ENCODE measurements around the gene PAX3. TPM values are rescaled to one million over a fixed set of nuclear protein-coding genes. Genes with fewer than 3 reads are reported as not detected.

Gene PAX3
- total RNA-seq, 1 donor from 2014 or later: not detected

DNA sequence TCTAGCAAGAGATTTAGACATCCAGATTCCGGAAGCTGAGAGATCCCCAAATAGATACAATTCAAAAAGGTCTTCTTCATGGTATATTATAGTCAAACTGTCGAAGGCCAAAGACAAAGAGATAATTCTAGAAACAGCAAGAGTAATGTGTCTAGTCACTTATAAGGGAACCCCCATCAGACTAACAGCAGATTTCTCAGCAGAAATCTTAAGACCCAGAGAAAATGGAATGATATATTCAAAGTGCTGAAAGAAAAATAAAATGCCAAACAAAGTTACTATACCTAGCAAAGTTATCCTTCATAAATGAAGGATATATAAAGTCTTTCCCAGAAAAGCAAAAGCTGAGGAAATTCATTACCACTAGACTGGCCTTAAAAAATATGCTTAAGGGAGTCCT lies 36.1 kb upstream of the PAX3 start:
- TF ChIP-seq, protein P1, sequence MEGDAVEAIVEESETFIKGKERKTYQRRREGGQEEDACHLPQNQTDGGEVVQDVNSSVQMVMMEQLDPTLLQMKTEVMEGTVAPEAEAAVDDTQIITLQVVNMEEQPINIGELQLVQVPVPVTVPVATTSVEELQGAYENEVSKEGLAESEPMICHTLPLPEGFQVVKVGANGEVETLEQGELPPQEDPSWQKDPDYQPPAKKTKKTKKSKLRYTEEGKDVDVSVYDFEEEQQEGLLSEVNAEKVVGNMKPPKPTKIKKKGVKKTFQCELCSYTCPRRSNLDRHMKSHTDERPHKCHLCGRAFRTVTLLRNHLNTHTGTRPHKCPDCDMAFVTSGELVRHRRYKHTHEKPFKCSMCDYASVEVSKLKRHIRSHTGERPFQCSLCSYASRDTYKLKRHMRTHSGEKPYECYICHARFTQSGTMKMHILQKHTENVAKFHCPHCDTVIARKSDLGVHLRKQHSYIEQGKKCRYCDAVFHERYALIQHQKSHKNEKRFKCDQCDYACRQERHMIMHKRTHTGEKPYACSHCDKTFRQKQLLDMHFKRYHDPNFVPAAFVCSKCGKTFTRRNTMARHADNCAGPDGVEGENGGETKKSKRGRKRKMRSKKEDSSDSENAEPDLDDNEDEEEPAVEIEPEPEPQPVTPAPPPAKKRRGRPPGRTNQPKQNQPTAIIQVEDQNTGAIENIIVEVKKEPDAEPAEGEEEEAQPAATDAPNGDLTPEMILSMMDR (IDR thresholded peaks at IDR 0.05; ENCODE audit: insufficient read depth, low read length, severe bottlenecking): no peak
- no peak for DNase-seq (ENCODE audit: low read depth)
- no peak for FAIRE-seq
- no peaks in the 10 kb centered on the region for H3K27me3 ChIP-seq (ENCODE audit: control insufficient read depth, insufficient read depth, low read length)
- no peak overlapping the region for H3K4me3 ChIP-seq (ENCODE audit: low read depth, low read length)
- no peaks in the 10 kb centered on the region for H3K36me3 ChIP-seq (ENCODE audit: control insufficient read depth, insufficient read depth, low read length)

DNA sequence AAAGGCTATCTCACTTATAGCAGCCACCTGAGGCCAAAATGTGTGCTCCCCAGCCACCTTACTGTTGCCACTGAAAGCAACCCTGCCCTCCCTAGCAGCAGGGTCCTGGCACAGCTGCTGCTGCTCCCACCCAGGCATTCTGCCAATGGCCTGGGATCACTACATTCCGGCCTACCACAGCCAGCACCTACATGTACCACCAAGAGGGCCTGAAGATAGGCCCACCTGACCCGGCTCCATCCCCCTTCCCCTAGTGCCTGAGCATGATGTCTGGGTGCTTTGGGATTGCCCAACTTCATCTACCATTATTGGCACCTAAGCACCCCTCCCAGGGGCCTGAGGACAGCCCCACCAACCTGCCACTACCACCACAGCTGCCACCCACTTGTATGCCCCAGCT lies 34.6 kb upstream of the PAX3 start:
- H3K36me3 ChIP-seq (ENCODE audit: control insufficient read depth, insufficient read depth, low read length): no peaks in the 10 kb centered on the region
- FAIRE-seq: no peak
- TF ChIP-seq, protein P1 (IDR thresholded peaks at IDR 0.05; ENCODE audit: insufficient read depth, low read length, severe bottlenecking): no peak
- no peak for DNase-seq (ENCODE audit: low read depth)
- no peaks in the 10 kb centered on the region for H3K27me3 ChIP-seq (ENCODE audit: control insufficient read depth, insufficient read depth, low read length)
- no peak overlapping the region for H3K4me3 ChIP-seq (ENCODE audit: low read depth, low read length)

DNA sequence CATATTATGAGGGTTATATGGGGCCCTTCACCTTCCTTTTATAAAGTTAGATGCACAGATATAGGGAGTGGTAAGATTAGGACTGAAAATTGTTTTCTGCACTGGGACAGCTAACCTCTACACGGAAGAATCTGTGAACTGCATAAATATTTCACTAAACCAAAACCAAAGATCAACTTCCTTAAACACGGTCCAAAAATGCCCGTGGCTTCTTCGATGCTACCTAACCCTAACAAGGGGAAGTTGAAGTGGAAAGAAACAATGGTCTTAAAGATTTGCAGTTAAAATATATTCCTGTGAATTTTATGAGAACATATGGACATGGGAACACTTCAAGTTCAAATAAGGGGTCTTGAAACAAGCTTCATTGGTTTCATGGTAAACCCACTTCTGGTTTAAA lies 33.3 kb upstream of the PAX3 start:
- Histone ChIP-seq H3K27me3 (ENCODE audit: control insufficient read depth, insufficient read depth, low read length) (no peaks in the 10 kb centered on the region), H3K4me3 (ENCODE audit: low read depth, low read length) (no peak overlapping the region), H3K36me3 (ENCODE audit: control insufficient read depth, insufficient read depth, low read length) (no peaks in the 10 kb centered on the region)
- DNase-seq (ENCODE audit: low read depth) (no peak), FAIRE-seq (no peak)
- TF ChIP-seq, protein P1 (IDR thresholded peaks at IDR 0.05; ENCODE audit: insufficient read depth, low read length, severe bottlenecking): no peak

DNA sequence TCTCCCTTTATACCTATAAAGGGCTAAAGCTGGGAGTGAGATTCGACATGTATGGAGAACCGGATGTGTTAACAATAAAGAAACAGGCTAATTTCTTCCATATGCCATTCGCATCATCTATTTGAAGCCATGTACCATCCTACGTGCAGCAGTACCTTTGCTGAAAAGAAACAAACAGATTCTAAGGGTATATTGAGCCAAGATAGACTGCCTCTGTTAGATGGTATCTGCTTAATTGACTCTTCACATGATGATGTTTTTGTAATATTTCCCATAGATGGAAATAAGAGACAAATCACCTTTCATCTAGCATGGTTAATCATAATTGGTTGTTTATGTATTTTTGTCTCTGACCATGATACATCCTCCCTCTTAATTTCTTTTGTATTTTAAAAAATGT lies 32.1 kb upstream of the PAX3 start:
- Histone ChIP-seq H3K27me3 (ENCODE audit: control insufficient read depth, insufficient read depth, low read length) (no peaks in the 10 kb centered on the region), H3K4me3 (ENCODE audit: low read depth, low read length) (no peak overlapping the region), H3K36me3 (ENCODE audit: control insufficient read depth, insufficient read depth, low read length) (no peaks in the 10 kb centered on the region)
- TF ChIP-seq, protein P1 (IDR thresholded peaks at IDR 0.05; ENCODE audit: insufficient read depth, low read length, severe bottlenecking): no peak
- DNase-seq (ENCODE audit: low read depth) (no peak), FAIRE-seq (no peak)

DNA sequence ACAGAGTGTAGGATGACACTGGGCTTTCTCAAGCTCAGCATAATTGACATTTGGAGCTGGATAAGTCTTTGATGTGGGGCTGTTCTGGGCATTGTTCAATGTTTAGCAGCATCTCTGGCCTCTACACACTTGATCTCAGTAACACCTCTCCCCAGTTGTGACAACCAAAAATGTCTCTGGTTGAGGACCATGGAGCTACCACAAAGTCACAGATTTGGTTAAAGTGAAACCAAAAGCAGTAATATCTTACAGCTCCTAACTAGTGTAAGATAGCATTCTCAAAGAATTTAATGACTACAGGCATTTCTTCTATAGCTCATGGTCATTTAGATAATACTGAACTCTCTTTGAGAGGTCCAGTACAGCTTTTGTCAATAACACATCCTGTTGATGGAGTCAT lies 23.4 kb upstream of the PAX3 start:
- FAIRE-seq: no peak

More for the DNA sequence above, 23.4 kb upstream of the PAX3 start:
- Histone ChIP-seq H3K36me3 (ENCODE audit: control insufficient read depth, insufficient read depth, low read length) (no peaks in the 10 kb centered on the region), H3K4me3 (ENCODE audit: low read depth, low read length) (no peak overlapping the region), H3K27me3 (ENCODE audit: control insufficient read depth, insufficient read depth, low read length) (peaks cover 11% of the 10 kb centered on the region)
- DNase-seq (ENCODE audit: low read depth): no peak
- TF ChIP-seq, protein P1 (IDR thresholded peaks at IDR 0.05; ENCODE audit: insufficient read depth, low read length, severe bottlenecking): no peak
